SKM-1 treated with dmso at 0.1 percent for 144 hours (cell line): Measurements from ENCODE around the gene ACSL4.

Source experiments
- DNase-seq: peaks from one replicate; lab custom pipeline; 2025; ENCODE audit not compliant: unreplicated experiment; lab: John Stamatoyannopoulos, UW

Gene ACSL4

GRCh38 chrX:109619771-109620170, 113.3 kb downstream of the ACSL4 start:
- DNase-seq: peak; percentile 82

- no peak for DNase-seq
Observed at GRCh38 chrX:109614951-109615350, 118.1 kb downstream of the ACSL4 start.

GRCh38 chrX:109601486-109601885, 131.6 kb downstream of the ACSL4 start:
- DNase-seq: no peak

- no peak for DNase-seq
Observed at GRCh38 chrX:109600237-109600651, 132.8 kb downstream of the ACSL4 start.

- no peak for DNase-seq
Observed at GRCh38 chrX:109596015-109596414, 137.0 kb downstream of the ACSL4 start.
